ENCODE data around the gene SYP. TPM values are rescaled to one million over a fixed set of nuclear protein-coding genes. Genes with fewer than 3 reads are reported as not detected.

SYP gene
- polyA plus RNA-seq, 1 of the 3 experiments (the other 2 are of a cell fraction): 0.76 TPM

DNA sequence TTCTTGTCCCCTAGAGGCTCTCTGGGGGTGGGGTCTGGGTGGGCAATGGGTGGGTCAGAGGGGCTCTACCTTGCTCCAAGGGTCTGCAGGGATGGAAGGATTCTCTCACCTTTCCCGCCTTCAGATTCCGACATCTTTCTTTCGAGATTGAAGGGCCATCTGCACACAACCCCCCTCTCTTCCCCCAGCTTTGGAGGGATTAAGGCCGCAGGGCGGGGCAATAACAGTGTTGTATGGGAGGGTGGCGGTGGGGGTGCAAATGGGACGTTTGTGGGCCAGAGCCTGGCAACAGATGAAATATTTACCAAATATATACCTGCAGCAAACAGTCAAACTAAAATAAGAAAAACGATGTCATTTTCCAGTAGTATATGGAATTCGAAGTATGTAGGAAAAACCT is 33.2 kb upstream of the SYP start, which contains the start of gene CACNA1F:
CACNA1F (minus strand) TSS at position 165 of the 400 bp plus-strand sequence; CDS start at position 134, 31 bp downstream.
- Histone ChIP-seq H3K4me1 (ENCODE audit: control insufficient read depth in 1 of 2, insufficient read depth in 2 of 2, low read depth in 1 of 2, low read length in 1 of 2) (no peaks in the 10 kb centered on the region), H3K4me2 (no peak within 1 kb of the TSS), H3K4me3 (ENCODE audit: low read depth in 2 of 2, low read length in 1 of 2) (no peak within 1 kb of the TSS), H3K36me3 (replicated peaks in 1 of 2; ENCODE audit: control insufficient read depth in 1 of 2, insufficient read depth in 2 of 2, low read length in 1 of 2) (no peaks in the 10 kb centered on the region), H3K9ac (no peak within 1 kb of the TSS), H3K9me3 (no peaks in the 10 kb centered on the region), H3K79me2 (ENCODE audit: insufficient read depth) (no peaks in the 10 kb centered on the region), H3K27me3 (ENCODE audit: insufficient read depth) (no peaks in the 10 kb centered on the region; the same call in 1 of the 2 replicates), H3K27ac (ENCODE audit: low read depth in 2 of 2, low read length in 1 of 2) (no peak within 1 kb of the TSS), H4K20me1 (ENCODE audit: insufficient read depth) (no peaks in the 10 kb centered on the region), H3F3A (replicated peaks; ENCODE audit: insufficient read depth) (no peaks in the 10 kb centered on the region), H2AFZ (ENCODE audit: low read depth) (no peak within 1 kb of the TSS), H3K9me2 (no peaks in the 10 kb centered on the region)
- TF ChIP-seq POLR2AphosphoS5 (IDR thresholded peaks at IDR 0.05; ENCODE audit: low read depth, low read length) (no peak), FOSL2 (IDR thresholded peaks at IDR 0.05; ENCODE audit: borderline replicate concordance, low read depth) (no peak), FOXJ3 (CRISPR knock-in tag; IDR thresholded peaks at IDR 0.05) (no peak), EZH2phosphoT487 (IDR thresholded peaks at IDR 0.05; ENCODE audit: borderline replicate concordance, low read depth) (no peak), MEF2A (IDR thresholded peaks at IDR 0.05; ENCODE audit: borderline replicate concordance, low read depth) (no peak), TEAD4 (IDR thresholded peaks at IDR 0.05; ENCODE audit: borderline replicate concordance, insufficient read depth) (no peak), EP300 (IDR thresholded peaks at IDR 0.05; ENCODE audit: borderline replicate concordance in 1 of 2, low read depth in 1 of 2, low read length in 1 of 2) (no peak), RAD21 (IDR thresholded peaks at IDR 0.05; ENCODE audit: low read length) (no peak), MXI1 (IDR thresholded peaks at IDR 0.05; ENCODE audit: low read depth, low read length) (no peak)
- TF ChIP-seq, protein P1, sequence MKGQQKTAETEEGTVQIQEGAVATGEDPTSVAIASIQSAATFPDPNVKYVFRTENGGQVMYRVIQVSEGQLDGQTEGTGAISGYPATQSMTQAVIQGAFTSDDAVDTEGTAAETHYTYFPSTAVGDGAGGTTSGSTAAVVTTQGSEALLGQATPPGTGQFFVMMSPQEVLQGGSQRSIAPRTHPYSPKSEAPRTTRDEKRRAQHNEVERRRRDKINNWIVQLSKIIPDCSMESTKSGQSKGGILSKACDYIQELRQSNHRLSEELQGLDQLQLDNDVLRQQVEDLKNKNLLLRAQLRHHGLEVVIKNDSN (IDR thresholded peaks at IDR 0.05; ENCODE audit: borderline replicate concordance, low read depth): no peak
- TF ChIP-seq, protein P2, sequence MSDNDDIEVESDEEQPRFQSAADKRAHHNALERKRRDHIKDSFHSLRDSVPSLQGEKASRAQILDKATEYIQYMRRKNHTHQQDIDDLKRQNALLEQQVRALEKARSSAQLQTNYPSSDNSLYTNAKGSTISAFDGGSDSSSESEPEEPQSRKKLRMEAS (IDR thresholded peaks at IDR 0.05; ENCODE audit: low read depth): no peak
- 40% methylated on average over 9 of the region's 9 CpGs for WGBS (ENCODE audit: low lambda C conversion rate)
- ChIA-PET POLR2A (no interaction called here), CTCF (no interaction called here)
- DNase-seq: no peak

DNA sequence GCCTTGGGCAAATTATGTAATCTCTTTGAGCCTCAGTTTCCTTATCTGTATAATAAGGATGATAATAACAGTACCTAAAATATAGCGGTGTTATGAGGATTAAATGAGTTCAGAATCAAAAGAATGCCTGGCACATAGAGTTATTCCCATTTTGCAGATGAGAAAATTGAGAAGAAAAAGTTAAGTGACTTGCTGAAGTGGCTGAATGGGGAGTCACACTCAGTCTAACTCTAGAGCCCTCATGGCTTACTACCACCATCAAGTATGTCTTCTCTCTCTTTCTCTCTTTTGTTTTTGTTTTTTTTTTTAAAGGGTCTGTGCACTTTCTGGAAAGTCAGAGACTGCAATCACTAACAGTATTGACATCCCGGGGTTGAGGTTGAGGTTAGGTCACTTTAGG is 32.5 kb upstream of the SYP start:
- Histone ChIP-seq H3K27ac (ENCODE audit: low read depth in 2 of 2, low read length in 1 of 2) (no peak overlapping the region), H3K36me3 (replicated peaks in 1 of 2; ENCODE audit: control insufficient read depth in 1 of 2, insufficient read depth in 2 of 2, low read length in 1 of 2) (no peaks in the 10 kb centered on the region), H3K79me2 (ENCODE audit: insufficient read depth) (no peaks in the 10 kb centered on the region), H3K4me3 (ENCODE audit: low read depth in 2 of 2, low read length in 1 of 2) (no peak overlapping the region), H3K4me2 (no peak overlapping the region), H3K9me2 (no peaks in the 10 kb centered on the region), H4K20me1 (ENCODE audit: insufficient read depth) (no peaks in the 10 kb centered on the region), H3K9me3 (no peaks in the 10 kb centered on the region), H2AFZ (ENCODE audit: low read depth) (no peak overlapping the region), H3K4me1 (ENCODE audit: control insufficient read depth in 1 of 2, insufficient read depth in 2 of 2, low read depth in 1 of 2, low read length in 1 of 2) (no peaks in the 10 kb centered on the region), H3K9ac (no peak overlapping the region), H3F3A (replicated peaks; ENCODE audit: insufficient read depth) (no peaks in the 10 kb centered on the region), H3K27me3 (ENCODE audit: insufficient read depth) (no peaks in the 10 kb centered on the region; the same call in 1 of the 2 replicates)
- DNase-seq: no peak
- no peak for TF ChIP-seq RAD21 (IDR thresholded peaks at IDR 0.05; ENCODE audit: low read length)
- TF ChIP-seq RXRA (IDR thresholded peaks at IDR 0.05; ENCODE audit: borderline replicate concordance, low read depth): no peak
- no peak for TF ChIP-seq RCOR1 (IDR thresholded peaks at IDR 0.05; ENCODE audit: low read length)
- no peak for TF ChIP-seq SMC3 (IDR thresholded peaks at IDR 0.05; ENCODE audit: low read depth, low read length)
- no peak for TF ChIP-seq TCF12 (IDR thresholded peaks at IDR 0.05)
- no peak for TF ChIP-seq YY1 (IDR thresholded peaks at IDR 0.05; ENCODE audit: low read depth)
- TF ChIP-seq, protein P3, sequence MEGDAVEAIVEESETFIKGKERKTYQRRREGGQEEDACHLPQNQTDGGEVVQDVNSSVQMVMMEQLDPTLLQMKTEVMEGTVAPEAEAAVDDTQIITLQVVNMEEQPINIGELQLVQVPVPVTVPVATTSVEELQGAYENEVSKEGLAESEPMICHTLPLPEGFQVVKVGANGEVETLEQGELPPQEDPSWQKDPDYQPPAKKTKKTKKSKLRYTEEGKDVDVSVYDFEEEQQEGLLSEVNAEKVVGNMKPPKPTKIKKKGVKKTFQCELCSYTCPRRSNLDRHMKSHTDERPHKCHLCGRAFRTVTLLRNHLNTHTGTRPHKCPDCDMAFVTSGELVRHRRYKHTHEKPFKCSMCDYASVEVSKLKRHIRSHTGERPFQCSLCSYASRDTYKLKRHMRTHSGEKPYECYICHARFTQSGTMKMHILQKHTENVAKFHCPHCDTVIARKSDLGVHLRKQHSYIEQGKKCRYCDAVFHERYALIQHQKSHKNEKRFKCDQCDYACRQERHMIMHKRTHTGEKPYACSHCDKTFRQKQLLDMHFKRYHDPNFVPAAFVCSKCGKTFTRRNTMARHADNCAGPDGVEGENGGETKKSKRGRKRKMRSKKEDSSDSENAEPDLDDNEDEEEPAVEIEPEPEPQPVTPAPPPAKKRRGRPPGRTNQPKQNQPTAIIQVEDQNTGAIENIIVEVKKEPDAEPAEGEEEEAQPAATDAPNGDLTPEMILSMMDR (IDR thresholded peaks at IDR 0.05): no peak
- TF ChIP-seq GABPA (IDR thresholded peaks at IDR 0.05; ENCODE audit: low read depth): no peak
- no peak for TF ChIP-seq TAF1 (IDR thresholded peaks at IDR 0.05; ENCODE audit: borderline replicate concordance, low read depth, low read length)
- TF ChIP-seq, protein P4, sequence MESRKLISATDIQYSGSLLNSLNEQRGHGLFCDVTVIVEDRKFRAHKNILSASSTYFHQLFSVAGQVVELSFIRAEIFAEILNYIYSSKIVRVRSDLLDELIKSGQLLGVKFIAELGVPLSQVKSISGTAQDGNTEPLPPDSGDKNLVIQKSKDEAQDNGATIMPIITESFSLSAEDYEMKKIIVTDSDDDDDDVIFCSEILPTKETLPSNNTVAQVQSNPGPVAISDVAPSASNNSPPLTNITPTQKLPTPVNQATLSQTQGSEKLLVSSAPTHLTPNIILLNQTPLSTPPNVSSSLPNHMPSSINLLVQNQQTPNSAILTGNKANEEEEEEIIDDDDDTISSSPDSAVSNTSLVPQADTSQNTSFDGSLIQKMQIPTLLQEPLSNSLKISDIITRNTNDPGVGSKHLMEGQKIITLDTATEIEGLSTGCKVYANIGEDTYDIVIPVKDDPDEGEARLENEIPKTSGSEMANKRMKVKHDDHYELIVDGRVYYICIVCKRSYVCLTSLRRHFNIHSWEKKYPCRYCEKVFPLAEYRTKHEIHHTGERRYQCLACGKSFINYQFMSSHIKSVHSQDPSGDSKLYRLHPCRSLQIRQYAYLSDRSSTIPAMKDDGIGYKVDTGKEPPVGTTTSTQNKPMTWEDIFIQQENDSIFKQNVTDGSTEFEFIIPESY (IDR thresholded peaks at IDR 0.05; ENCODE audit: borderline replicate concordance, low read depth): no peak
- TF ChIP-seq POLR2AphosphoS5 (IDR thresholded peaks at IDR 0.05; ENCODE audit: low read depth, low read length): no peak
- TF ChIP-seq, protein P5, sequence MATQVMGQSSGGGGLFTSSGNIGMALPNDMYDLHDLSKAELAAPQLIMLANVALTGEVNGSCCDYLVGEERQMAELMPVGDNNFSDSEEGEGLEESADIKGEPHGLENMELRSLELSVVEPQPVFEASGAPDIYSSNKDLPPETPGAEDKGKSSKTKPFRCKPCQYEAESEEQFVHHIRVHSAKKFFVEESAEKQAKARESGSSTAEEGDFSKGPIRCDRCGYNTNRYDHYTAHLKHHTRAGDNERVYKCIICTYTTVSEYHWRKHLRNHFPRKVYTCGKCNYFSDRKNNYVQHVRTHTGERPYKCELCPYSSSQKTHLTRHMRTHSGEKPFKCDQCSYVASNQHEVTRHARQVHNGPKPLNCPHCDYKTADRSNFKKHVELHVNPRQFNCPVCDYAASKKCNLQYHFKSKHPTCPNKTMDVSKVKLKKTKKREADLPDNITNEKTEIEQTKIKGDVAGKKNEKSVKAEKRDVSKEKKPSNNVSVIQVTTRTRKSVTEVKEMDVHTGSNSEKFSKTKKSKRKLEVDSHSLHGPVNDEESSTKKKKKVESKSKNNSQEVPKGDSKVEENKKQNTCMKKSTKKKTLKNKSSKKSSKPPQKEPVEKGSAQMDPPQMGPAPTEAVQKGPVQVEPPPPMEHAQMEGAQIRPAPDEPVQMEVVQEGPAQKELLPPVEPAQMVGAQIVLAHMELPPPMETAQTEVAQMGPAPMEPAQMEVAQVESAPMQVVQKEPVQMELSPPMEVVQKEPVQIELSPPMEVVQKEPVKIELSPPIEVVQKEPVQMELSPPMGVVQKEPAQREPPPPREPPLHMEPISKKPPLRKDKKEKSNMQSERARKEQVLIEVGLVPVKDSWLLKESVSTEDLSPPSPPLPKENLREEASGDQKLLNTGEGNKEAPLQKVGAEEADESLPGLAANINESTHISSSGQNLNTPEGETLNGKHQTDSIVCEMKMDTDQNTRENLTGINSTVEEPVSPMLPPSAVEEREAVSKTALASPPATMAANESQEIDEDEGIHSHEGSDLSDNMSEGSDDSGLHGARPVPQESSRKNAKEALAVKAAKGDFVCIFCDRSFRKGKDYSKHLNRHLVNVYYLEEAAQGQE (IDR thresholded peaks at IDR 0.05; ENCODE audit: low read depth, low read length): no peak
- WGBS (ENCODE audit: low lambda C conversion rate): 38% methylated on average over 2 of the region's 2 CpGs
- CTCF ChIA-PET: no interaction called here
- POLR2A ChIA-PET: no interaction called here

Measured in SK-N-SH (cell line).